Panc1 (cell line): ENCODE data around the gene CELSR2.

Source experiments
- POLR2AphosphoS5 ChIP-seq: IDR thresholded peaks from 2 replicates; pipeline ENCODE4 v1.6.1; 2012; ENCODE audit warnings: mild to moderate bottlenecking, low read depth, low read length, moderate library complexity
- TCF7L2 ChIP-seq: IDR thresholded peaks from 2 replicates; pipeline ENCODE4 v1.6.1; 2011; ENCODE audit warnings: mild to moderate bottlenecking, low read depth, low read length, inconsistent platforms
- TF ChIP-seq, protein P1 (sequence below), 2 experiments: IDR thresholded peaks; 2 replicates each; pipeline ENCODE4 v1.6.1; 2011 to 2012; ENCODE audit warnings: low read depth in 2 of 2, control low read depth in 1 of 2, low read length in 1 of 2, mild to moderate bottlenecking in 1 of 2, moderate library complexity in 1 of 2; ENCODE audit not compliant: insufficient read depth in 1 of 2
- TF ChIP-seq, protein P2 (sequence below): fragments of 450-650 bp; IDR thresholded peaks from 2 replicates; pipeline ENCODE4 v1.5.1; 2017; ENCODE audit warnings: mild to moderate bottlenecking

DNA sequence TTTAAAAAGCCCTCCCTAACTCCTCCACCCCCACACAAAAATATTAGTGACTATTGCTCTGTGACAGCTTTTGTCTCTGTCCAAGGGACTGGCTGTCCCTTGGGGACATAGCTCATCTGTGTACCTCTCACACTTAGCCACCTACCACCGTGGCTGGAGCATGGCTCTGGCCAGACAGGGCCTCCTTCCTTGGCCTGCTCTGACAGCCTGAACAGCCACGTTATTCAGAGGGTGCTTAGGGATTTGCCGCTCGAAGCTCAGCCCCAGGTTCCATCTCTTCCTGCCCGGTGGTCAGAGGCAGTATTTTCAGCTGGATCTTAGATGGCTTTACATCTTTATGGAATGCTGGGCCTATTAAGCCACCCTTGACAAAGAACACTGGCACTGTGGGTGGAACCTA, 6.1 kb upstream of the CELSR2 start:
- TF ChIP-seq, protein P1, sequence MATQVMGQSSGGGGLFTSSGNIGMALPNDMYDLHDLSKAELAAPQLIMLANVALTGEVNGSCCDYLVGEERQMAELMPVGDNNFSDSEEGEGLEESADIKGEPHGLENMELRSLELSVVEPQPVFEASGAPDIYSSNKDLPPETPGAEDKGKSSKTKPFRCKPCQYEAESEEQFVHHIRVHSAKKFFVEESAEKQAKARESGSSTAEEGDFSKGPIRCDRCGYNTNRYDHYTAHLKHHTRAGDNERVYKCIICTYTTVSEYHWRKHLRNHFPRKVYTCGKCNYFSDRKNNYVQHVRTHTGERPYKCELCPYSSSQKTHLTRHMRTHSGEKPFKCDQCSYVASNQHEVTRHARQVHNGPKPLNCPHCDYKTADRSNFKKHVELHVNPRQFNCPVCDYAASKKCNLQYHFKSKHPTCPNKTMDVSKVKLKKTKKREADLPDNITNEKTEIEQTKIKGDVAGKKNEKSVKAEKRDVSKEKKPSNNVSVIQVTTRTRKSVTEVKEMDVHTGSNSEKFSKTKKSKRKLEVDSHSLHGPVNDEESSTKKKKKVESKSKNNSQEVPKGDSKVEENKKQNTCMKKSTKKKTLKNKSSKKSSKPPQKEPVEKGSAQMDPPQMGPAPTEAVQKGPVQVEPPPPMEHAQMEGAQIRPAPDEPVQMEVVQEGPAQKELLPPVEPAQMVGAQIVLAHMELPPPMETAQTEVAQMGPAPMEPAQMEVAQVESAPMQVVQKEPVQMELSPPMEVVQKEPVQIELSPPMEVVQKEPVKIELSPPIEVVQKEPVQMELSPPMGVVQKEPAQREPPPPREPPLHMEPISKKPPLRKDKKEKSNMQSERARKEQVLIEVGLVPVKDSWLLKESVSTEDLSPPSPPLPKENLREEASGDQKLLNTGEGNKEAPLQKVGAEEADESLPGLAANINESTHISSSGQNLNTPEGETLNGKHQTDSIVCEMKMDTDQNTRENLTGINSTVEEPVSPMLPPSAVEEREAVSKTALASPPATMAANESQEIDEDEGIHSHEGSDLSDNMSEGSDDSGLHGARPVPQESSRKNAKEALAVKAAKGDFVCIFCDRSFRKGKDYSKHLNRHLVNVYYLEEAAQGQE (IDR thresholded peaks at IDR 0.05; ENCODE audit: insufficient read depth in 1 of 2, low read depth in 2 of 2, low read length in 1 of 2) = no peak
- TF ChIP-seq TCF7L2 (no peak), POLR2AphosphoS5 (no peak)
- TF ChIP-seq, protein P2, sequence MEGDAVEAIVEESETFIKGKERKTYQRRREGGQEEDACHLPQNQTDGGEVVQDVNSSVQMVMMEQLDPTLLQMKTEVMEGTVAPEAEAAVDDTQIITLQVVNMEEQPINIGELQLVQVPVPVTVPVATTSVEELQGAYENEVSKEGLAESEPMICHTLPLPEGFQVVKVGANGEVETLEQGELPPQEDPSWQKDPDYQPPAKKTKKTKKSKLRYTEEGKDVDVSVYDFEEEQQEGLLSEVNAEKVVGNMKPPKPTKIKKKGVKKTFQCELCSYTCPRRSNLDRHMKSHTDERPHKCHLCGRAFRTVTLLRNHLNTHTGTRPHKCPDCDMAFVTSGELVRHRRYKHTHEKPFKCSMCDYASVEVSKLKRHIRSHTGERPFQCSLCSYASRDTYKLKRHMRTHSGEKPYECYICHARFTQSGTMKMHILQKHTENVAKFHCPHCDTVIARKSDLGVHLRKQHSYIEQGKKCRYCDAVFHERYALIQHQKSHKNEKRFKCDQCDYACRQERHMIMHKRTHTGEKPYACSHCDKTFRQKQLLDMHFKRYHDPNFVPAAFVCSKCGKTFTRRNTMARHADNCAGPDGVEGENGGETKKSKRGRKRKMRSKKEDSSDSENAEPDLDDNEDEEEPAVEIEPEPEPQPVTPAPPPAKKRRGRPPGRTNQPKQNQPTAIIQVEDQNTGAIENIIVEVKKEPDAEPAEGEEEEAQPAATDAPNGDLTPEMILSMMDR = no peak
